SK-N-SH (cell line): ENCODE measurements around the gene CCNB1. TPM values are rescaled to one million over a fixed set of nuclear protein-coding genes. Genes with fewer than 3 reads are reported as not detected.
"Not testable (repeated sequence)": the region's sequence is repeated elsewhere in the genome, so short reads cannot be mapped to it uniquely, and the experiment has no call there.

ENCODE experiments used
- CTCF ChIA-PET: fragments of 300-600, 350-600 bp; formaldehyde crosslinking; extraction: SDS; loops from one replicate; lab custom pipeline; 2021; lab: Yijun Ruan, JAX
- POLR2A ChIA-PET: fragments of 350-600 bp; sonication (Branson Sonifier 250); formaldehyde crosslinking; extraction: SDS; loops from one replicate; lab custom pipeline; 2020; ENCODE audit warnings: antibody characterized with exemption, inconsistent platforms; lab: Yijun Ruan, JAX
- DNase-seq: peaks from one replicate; pipeline ENCODE4 v3.0.0; 2012
- H2AFZ ChIP-seq: fragments of 200-600 bp; sonication (generic); 2 replicates; pipeline ENCODE4 v1.8.1; 2016; ENCODE audit warnings: antibody characterized with exemption, mild to moderate bottlenecking, low read depth
- H3F3A ChIP-seq: fragments of 200-600 bp; sonication (generic); replicated peaks from 2 replicates; pipeline ENCODE3; 2016; ENCODE audit warnings: antibody characterized with exemption, mild to moderate bottlenecking; ENCODE audit not compliant: insufficient read depth
- H3K27ac ChIP-seq, 2 experiments: fragments of 200-500 bp in 1 of 2; fragments of 200-600 bp in 1 of 2; sonication (Bioruptor generic) in 1 of 2; sonication (generic), shearing (Covaris generic) in 1 of 2; 2 replicates each; pipeline versions ENCODE4 v1.5.1 to v1.6.1; 2014 to 2016; ENCODE audit warnings: low read depth in 2 of 2, inconsistent platforms in 1 of 2, low read length in 1 of 2, mild to moderate bottlenecking in 1 of 2, mixed read lengths in 1 of 2
- H3K27me3 ChIP-seq: fragments of 200-600 bp; sonication (generic), shearing (Covaris generic); 2 replicates; pipeline ENCODE4 v1.6.1; 2016; ENCODE audit warnings: mixed run types; ENCODE audit not compliant: insufficient read depth
- H3K36me3 ChIP-seq, 2 experiments: fragments of 200-500 bp in 1 of 2; fragments of 200-600 bp in 1 of 2; sonication (Bioruptor generic) in 1 of 2; sonication (generic) in 1 of 2; replicated peaks in 1 of 2; 2 replicates each; pipeline versions ENCODE3 to v1.5.1; 2014 to 2016; ENCODE audit warnings: low read length in 1 of 2, mild to moderate bottlenecking in 1 of 2; ENCODE audit not compliant: insufficient read depth in 2 of 2, control insufficient read depth in 1 of 2
- H3K4me1 ChIP-seq, 2 experiments: fragments of 200-500 bp in 1 of 2; fragments of 200-600 bp in 1 of 2; sonication (Bioruptor generic) in 1 of 2; sonication (generic), shearing (Covaris generic) in 1 of 2; 2 replicates each; pipeline versions ENCODE4 v1.5.1 to v1.6.1; 2014 to 2016; ENCODE audit warnings: low read depth in 1 of 2, low read length in 1 of 2, mixed run types in 1 of 2; ENCODE audit not compliant: insufficient read depth in 2 of 2, control insufficient read depth in 1 of 2
- H3K4me2 ChIP-seq: fragments of 200-600 bp; sonication (generic), shearing (Covaris generic); 2 replicates; pipeline ENCODE4 v1.6.1; 2017; ENCODE audit warnings: mixed run types
- H3K4me3 ChIP-seq, 2 experiments: fragments of 200-500 bp in 1 of 2; fragments of 200-600 bp in 1 of 2; sonication (Bioruptor generic) in 1 of 2; sonication (generic), shearing (Covaris generic) in 1 of 2; 2 replicates each; pipeline versions ENCODE4 v1.5.1 to v1.8.1; 2014 to 2016; ENCODE audit warnings: low read depth in 2 of 2, inconsistent platforms in 1 of 2, low read length in 1 of 2, mild to moderate bottlenecking in 1 of 2, mixed read lengths in 1 of 2, moderate library complexity in 1 of 2
- H3K79me2 ChIP-seq: fragments of 200-600 bp; sonication (generic); 2 replicates; pipeline ENCODE4 v1.8.1; 2017; ENCODE audit warnings: mild to moderate bottlenecking; ENCODE audit not compliant: insufficient read depth
- H3K9ac ChIP-seq: fragments of 200-600 bp; sonication (generic); 2 replicates; pipeline ENCODE4 v1.6.1; 2017; ENCODE audit warnings: mixed run types
- H3K9me2 ChIP-seq: fragments of 200-600 bp; sonication (generic); 2 replicates; pipeline ENCODE4 v1.6.1; 2017; ENCODE audit warnings: mixed run types
- H3K9me3 ChIP-seq: fragments of 200-600 bp; sonication (generic); 2 replicates; pipeline ENCODE4 v1.6.1; 2017; ENCODE audit warnings: mixed run types, mild to moderate bottlenecking, moderate library complexity
- H4K20me1 ChIP-seq: fragments of 200-600 bp; sonication (generic); 2 replicates; pipeline ENCODE4 v1.6.1; 2017; ENCODE audit warnings: mild to moderate bottlenecking, mixed run types; ENCODE audit not compliant: insufficient read depth
- CTCF ChIP-seq: fragments of 200-600 bp; sonication (generic); IDR thresholded peaks from 2 replicates; pipeline ENCODE4 v1.6.1; 2017; ENCODE audit warnings: antibody characterized with exemption, mild to moderate bottlenecking, moderate library complexity
- FOXJ3 ChIP-seq: sonication (generic); formaldehyde crosslinking; IDR thresholded peaks from 2 replicates; pipeline ENCODE4 v1.5.1; 2020; ENCODE audit warnings: mild to moderate bottlenecking, missing genetic modification reagents
- FOXM1 ChIP-seq: IDR thresholded peaks from 2 replicates; pipeline ENCODE4 v1.4.0; 2012; ENCODE audit warnings: low read depth, mild to moderate bottlenecking
- GATA2 ChIP-seq: sonication (generic); formaldehyde crosslinking; IDR thresholded peaks from 2 replicates; pipeline ENCODE4 v1.5.0; 2020; ENCODE audit warnings: mild to moderate bottlenecking, missing genetic modification reagents
- IRF3 ChIP-seq: fragments of 150-350 bp; IDR thresholded peaks from 2 replicates; pipeline ENCODE4 v1.6.1; 2016; ENCODE audit warnings: mild to moderate bottlenecking, low read depth, low read length
- MEF2A ChIP-seq: IDR thresholded peaks from 2 replicates; pipeline ENCODE4 v1.4.0; 2012; ENCODE audit warnings: low read depth, borderline replicate concordance
- NRF1 ChIP-seq: IDR thresholded peaks from 2 replicates; pipeline ENCODE4 v1.6.1; 2012; ENCODE audit warnings: low read depth, mild to moderate bottlenecking, low read length
- PBX3 ChIP-seq: IDR thresholded peaks from 2 replicates; pipeline ENCODE4; 2012
- POLR2AphosphoS5 ChIP-seq: IDR thresholded peaks from 2 replicates; pipeline ENCODE4 v1.6.1; 2012; ENCODE audit warnings: low read depth, low read length
- RAD21 ChIP-seq: IDR thresholded peaks from 2 replicates; pipeline ENCODE4 v1.6.1; 2012; ENCODE audit warnings: mild to moderate bottlenecking, low read length
- RFX5 ChIP-seq: IDR thresholded peaks from 2 replicates; pipeline ENCODE4 v1.6.1; 2012; ENCODE audit warnings: mild to moderate bottlenecking, improper control_type of control experiment, low read length
- TEAD4 ChIP-seq: IDR thresholded peaks from 2 replicates; pipeline ENCODE4 v1.4.0; 2012; ENCODE audit warnings: mild to moderate bottlenecking, borderline replicate concordance; ENCODE audit not compliant: insufficient read depth
- USF1 ChIP-seq: IDR thresholded peaks from 2 replicates; pipeline ENCODE4 v1.4.0; 2012; ENCODE audit warnings: low read depth, borderline replicate concordance
- ZBTB33 ChIP-seq: IDR thresholded peaks from 2 replicates; pipeline ENCODE4 v1.4.0; 2012; ENCODE audit warnings: low read depth, borderline replicate concordance
- WGBS: methylation state at CpG from one replicate; pipeline ENCODE4 v1.1.6; 2017; ENCODE audit warnings: low lambda C conversion rate; 5-methylcytosine and 5-hydroxymethylcytosine counted together
- polyA plus RNA-seq, 3 experiments: library from polyadenylated mRNA; depleted of rRNA; stranded (reverse); fragments of >200 nt; gene quantifications; 2 replicates each; pipeline ENCODE4 v1.2.3, GENCODE V29; 2012

The CCNB1 gene
- polyA plus RNA-seq, 1 of the 3 experiments (the other 2 are of a cell fraction): 78.6 TPM

- Histone ChIP-seq H3K4me2 (no peak overlapping the region), H3K27ac (no peak overlapping the region), H3K9me2 (no peaks in the 10 kb centered on the region), H3K27me3 (no peaks in the 10 kb centered on the region), H3K79me2 (peaks cover 67% of the 10 kb centered on the region), H4K20me1 (peaks cover 3% of the 10 kb centered on the region; the same call in 1 of the 2 replicates), H3K9me3 (no peaks in the 10 kb centered on the region), H3K36me3 (peaks cover 30 to 37% of the 10 kb centered on the region in 2 experiments), H3K9ac (no peak overlapping the region), H3K4me3 (no peak overlapping the region), H2AFZ (no peak overlapping the region), H3K4me1 (peaks cover 10 to 11% of the 10 kb centered on the region in 2 experiments; a peak in 3 of 4 replicates), H3F3A (peaks cover 12% of the 10 kb centered on the region)
- ChIA-PET CTCF (no interaction called here), POLR2A (interaction anchor here (0.6 kb wide), 1 partner anchor 326 kb away, joined by 3 read pairs; no protein-coding TSS in a partner anchor)
- TF ChIP-seq FOXM1: no peak
- no peak for TF ChIP-seq ZBTB33
- TF ChIP-seq NRF1: no peak
- TF ChIP-seq FOXJ3 (CRISPR knock-in tag): no peak
- DNase-seq: no peak
- 97% methylated on average over 3 of the region's 3 CpGs for WGBS
Observed at GRCh38 chr5:69170969-69171368, 4.0 kb downstream of the CCNB1 start.

GRCh38 chr5:69181659-69182293, 14.8 kb downstream of the CCNB1 start:
- CTCF ChIA-PET, H4K20me1 ChIP-seq: not testable (repeated sequence)
- POLR2A ChIA-PET: interaction anchor here (1.1 kb wide), 1 partner anchor 11 kb away, joined by 3 read pairs; no protein-coding TSS in a partner anchor

GRCh38 chr5:69184621-69185020, 17.7 kb downstream of the CCNB1 start:
- Histone ChIP-seq H3K9me3 (no peaks in the 10 kb centered on the region), H3K9me2 (no peaks in the 10 kb centered on the region), H3K27ac (no peak overlapping the region), H3K36me3 (no peaks in the 10 kb centered on the region), H3K4me1 (no peaks in the 10 kb centered on the region; a peak in 1 of 4 replicates), H3K27me3 (no peaks in the 10 kb centered on the region), H3K4me2 (no peak overlapping the region), H2AFZ (no peak overlapping the region), H3K4me3 (no peak overlapping the region), H3F3A (peaks cover 9% of the 10 kb centered on the region), H3K9ac (no peak overlapping the region), H3K79me2 (peaks cover 13% of the 10 kb centered on the region), H4K20me1 (no peaks in the 10 kb centered on the region)
- ChIA-PET POLR2A (no interaction called here), CTCF (no interaction called here)
- 85% methylated on average over 1 of the region's 1 CpG for WGBS
- no peak for DNase-seq
- TF ChIP-seq FOXJ3 (CRISPR knock-in tag) (no peak), IRF3 (no peak), GATA2 (CRISPR knock-in tag) (no peak), CTCF (no peak), RFX5 (no peak), TEAD4 (no peak), POLR2AphosphoS5 (no peak), PBX3 (no peak), RAD21 (no peak), MEF2A (no peak), USF1 (no peak)

More at GRCh38 chr5:69181659-69182293, 14.8 kb downstream of the CCNB1 start:
- H3K36me3 ChIP-seq: peaks cover 9 to 14% of the 10 kb centered on the region in 2 experiments
- peaks cover 21% of the 10 kb centered on the region for H3F3A ChIP-seq
- WGBS: 88% methylated on average over 12 of the region's 15 CpGs
- H3K4me1 ChIP-seq, H3K4me3 ChIP-seq, H3K79me2 ChIP-seq, H3K27ac ChIP-seq, H3K9me2 ChIP-seq, DNase-seq, H2AFZ ChIP-seq, H3K4me2 ChIP-seq, H3K27me3 ChIP-seq, H3K9me3 ChIP-seq, H3K9ac ChIP-seq: not testable (repeated sequence)
